Thyroid gland (tissue), 4 donors: ENCODE results near the gene TENM3. TPM values are rescaled to one million over a fixed set of nuclear protein-coding genes. Genes with fewer than 3 reads are reported as not detected.

Source experiments
- DNase-seq, 2 donors: peaks; one replicate each; pipeline ENCODE4 v3.0.0-alpha.2; 2019
- H3K27ac ChIP-seq, 3 donors: fragments of 200-600 bp; sonication (generic); 1 replicate in 2 of 3; 2 replicates in 1 of 3; pipeline ENCODE4 v1.5.1; 2016 to 2019; ENCODE audit warnings: mild to moderate bottlenecking in 1 of 3, moderate library complexity in 1 of 3
- H3K27me3 ChIP-seq: fragments of 200-600 bp; sonication (generic); one replicate; pipeline ENCODE4 v1.5.1; 2019
- H3K36me3 ChIP-seq, 2 donors: fragments of 200-600 bp; sonication (generic); one replicate each; pipeline ENCODE4 v1.5.1; 2016 to 2019
- H3K4me1 ChIP-seq, 2 donors: fragments of 200-600 bp; sonication (generic); one replicate each; pipeline ENCODE4 v1.5.1; 2017 to 2019
- H3K4me3 ChIP-seq, 3 donors: fragments of 200-600 bp; sonication (generic); replicated peaks in 1 of 3; 1 replicate in 2 of 3; 2 replicates in 1 of 3; pipeline ENCODE4 v1.5.1; 2016; ENCODE audit warnings: mild to moderate bottlenecking in 1 of 3
- H3K9me3 ChIP-seq: fragments of 200-600 bp; sonication (generic); one replicate; pipeline ENCODE4 v1.5.1; 2017
- CTCF ChIP-seq, 6 experiments: fragments of 200-600 bp in 3 of 6; fragments of 450-650 bp in 3 of 6; sonication (generic) in 3 of 6; IDR thresholded peaks; one replicate each; pipeline ENCODE4 v1.5.1; 2016 to 2019; ENCODE audit warnings: antibody characterized with exemption in 6 of 6, mild to moderate bottlenecking in 2 of 6, inconsistent platforms in 1 of 6, moderate library complexity in 1 of 6
- POLR2A ChIP-seq, 2 donors: fragments of 450-650 bp; IDR thresholded peaks; one replicate each; pipeline ENCODE4 v1.6.1; 2017; ENCODE audit warnings: antibody characterized with exemption in 2 of 2, mild to moderate bottlenecking in 2 of 2, moderate library complexity in 1 of 2
- WGBS, 2 donors: methylation state at CpG; one replicate each; pipeline ENCODE4 v1.1.5; 2017; 5-methylcytosine and 5-hydroxymethylcytosine counted together
- intact Hi-C: fragments of 100-400 bp; cut with DNase I; formaldehyde crosslinking; loops from one replicate; pipeline ENCODE4 v1.15.1; 2023
- total RNA-seq, 4 donors: library from RNA; depleted of rRNA; stranded (reverse); fragments of >200 nt; gene quantifications; one replicate each; pipeline ENCODE4 v1.2.3, GENCODE V29; 2016

TENM3 gene
- total RNA-seq, 4 donors from 2014 or later = 41.8 to 82.2 (median 68.1) TPM

- no peak for DNase-seq
- H3K27me3 ChIP-seq = no peaks in the 10 kb centered on the region
- no peaks in the 10 kb centered on the region for H3K9me3 ChIP-seq
- H3K4me3 ChIP-seq = no peak overlapping the region
- H3K4me1 ChIP-seq = peaks cover 0 to 6% of the 10 kb centered on the region in 2 donors
- WGBS, 2 donors = 92 to 93% methylated on average over 6 of the region's 6 CpGs
- no peaks in the 10 kb centered on the region for H3K36me3 ChIP-seq
- no peak for TF ChIP-seq POLR2A (IDR thresholded peaks at IDR 0.05)
- TF ChIP-seq CTCF (IDR thresholded peaks at IDR 0.05) = no peak
- H3K27ac ChIP-seq = no peak overlapping the region
- intact Hi-C loops = no loop called here
These were observed 34.6 kb upstream of the TENM3 start for GRCh38 chr4:182208526-182209050.

- 31 to 34% methylated on average over 11 of the region's 11 CpGs for WGBS, 2 donors
- no peaks in the 10 kb centered on the region for H3K9me3 ChIP-seq
- no peak for TF ChIP-seq POLR2A (IDR thresholded peaks at IDR 0.05)
- TF ChIP-seq CTCF (IDR thresholded peaks at IDR 0.05) = no peak
- H3K4me1 ChIP-seq = peaks cover 0 to 6% of the 10 kb centered on the region in 2 donors
- intact Hi-C loops = no loop called here
- H3K4me3 ChIP-seq = no peak overlapping the region
- DNase-seq = peak; percentile 10 to 29
- H3K36me3 ChIP-seq = no peaks in the 10 kb centered on the region
- no peaks in the 10 kb centered on the region for H3K27me3 ChIP-seq
- no peak overlapping the region for H3K27ac ChIP-seq
These were observed 30.9 kb upstream of the TENM3 start for GRCh38 chr4:182212211-182212761.

GRCh38 chr4:182213004-182213403 lies 30.2 kb upstream of the TENM3 start:
- no peak for DNase-seq
- Histone ChIP-seq H3K27ac (no peak overlapping the region), H3K4me3 (no peak overlapping the region), H3K9me3 (no peaks in the 10 kb centered on the region), H3K36me3 (no peaks in the 10 kb centered on the region), H3K27me3 (no peaks in the 10 kb centered on the region), H3K4me1 (peaks cover 0 to 6% of the 10 kb centered on the region in 2 donors)
- TF ChIP-seq CTCF (IDR thresholded peaks at IDR 0.05) = no peak
- no peak for TF ChIP-seq POLR2A (IDR thresholded peaks at IDR 0.05)
- intact Hi-C loops = no loop called here
- 89 to 96% methylated on average over 1 of the region's 1 CpG for WGBS, 2 donors

GRCh38 chr4:182215148-182215547 lies 28.1 kb upstream of the TENM3 start:
- intact Hi-C loops = no loop called here
- Histone ChIP-seq H3K9me3 (no peaks in the 10 kb centered on the region), H3K4me1 (no peaks in the 10 kb centered on the region), H3K27ac (no peak overlapping the region), H3K4me3 (no peak overlapping the region), H3K27me3 (no peaks in the 10 kb centered on the region), H3K36me3 (no peaks in the 10 kb centered on the region)
- DNase-seq = no peak
- TF ChIP-seq POLR2A (IDR thresholded peaks at IDR 0.05) (no peak), CTCF (IDR thresholded peaks at IDR 0.05) (no peak)
- 71 to 79% methylated on average over 3 of the region's 3 CpGs for WGBS, 2 donors

GRCh38 chr4:182216005-182216404 lies 27.2 kb upstream of the TENM3 start:
- Histone ChIP-seq H3K27ac (no peak overlapping the region), H3K4me1 (no peaks in the 10 kb centered on the region), H3K9me3 (no peaks in the 10 kb centered on the region), H3K36me3 (no peaks in the 10 kb centered on the region), H3K27me3 (no peaks in the 10 kb centered on the region), H3K4me3 (no peak overlapping the region)
- TF ChIP-seq POLR2A (IDR thresholded peaks at IDR 0.05) (no peak), CTCF (IDR thresholded peaks at IDR 0.05) (no peak)
- no peak for DNase-seq
- intact Hi-C loops = no loop called here
- WGBS, 2 donors = 80 to 88% methylated on average over 5 of the region's 5 CpGs
